ENCODE data around the gene SERF2.
"Not testable (repeated sequence)": the region's sequence is repeated elsewhere in the genome, so short reads cannot be mapped to it uniquely, and the experiment has no call there.

SERF2 gene

DNA sequence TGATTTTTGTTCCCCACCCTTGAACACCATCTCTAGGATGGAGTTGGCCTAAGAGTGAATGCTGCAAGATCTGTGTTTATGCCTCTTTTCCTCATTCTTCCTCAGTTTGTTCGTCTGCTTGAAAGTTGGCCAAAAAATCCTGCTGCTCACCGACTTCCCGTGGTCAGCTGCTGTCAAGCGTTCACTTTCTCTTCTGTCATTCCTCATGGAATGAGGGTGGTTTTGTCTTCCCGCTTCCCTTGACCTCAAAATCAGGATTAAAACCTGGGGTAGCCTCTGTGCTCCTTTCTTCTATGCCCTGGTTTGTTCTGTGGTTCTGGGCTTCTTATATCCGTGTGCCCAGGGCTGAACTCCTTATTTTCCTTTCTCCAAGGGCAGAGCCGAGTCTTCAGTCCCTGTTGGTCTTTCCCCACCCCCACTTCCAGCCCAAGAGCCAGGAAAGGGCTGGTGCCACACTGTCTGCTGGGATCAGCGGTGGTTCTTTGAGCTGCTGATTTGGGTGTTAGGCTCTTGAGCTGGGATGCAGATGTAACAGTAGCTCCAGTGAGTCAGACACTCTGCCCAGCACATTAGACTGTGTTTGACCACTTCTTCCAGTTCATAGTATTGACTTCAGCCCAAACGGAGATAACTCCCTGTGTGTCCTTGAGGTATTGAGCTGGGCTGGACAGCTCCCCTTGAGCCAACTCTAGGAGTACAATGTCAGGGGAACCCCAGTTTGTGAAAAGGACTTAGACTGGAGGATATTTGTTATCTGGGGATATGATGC, 2.3 kb downstream of the SERF2 start:
- peak; percentile 28 for DNase-seq (ENCODE audit: low spot score)

DNA sequence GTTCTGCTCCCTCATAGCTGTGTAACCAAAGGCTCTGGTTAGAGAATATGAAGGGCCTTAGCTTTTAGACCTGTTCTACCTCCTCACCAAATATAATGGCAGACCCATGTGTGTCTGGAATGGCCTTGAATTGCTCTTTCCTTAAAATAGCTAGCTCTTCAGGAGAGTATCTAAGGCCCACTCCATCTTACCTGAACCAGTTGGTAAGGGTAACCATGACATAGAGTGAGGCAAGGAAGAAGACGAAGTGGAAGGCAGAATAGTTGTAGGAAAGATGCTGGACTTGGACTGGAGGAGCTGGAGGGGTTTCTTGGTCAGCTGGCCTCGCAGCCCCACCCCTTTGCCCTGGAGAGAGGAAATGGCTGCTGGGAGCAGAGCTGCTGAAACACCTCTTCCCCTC, 3.1 kb downstream of the SERF2 start:
- DNase-seq (ENCODE audit: low spot score), result no peak

DNA sequence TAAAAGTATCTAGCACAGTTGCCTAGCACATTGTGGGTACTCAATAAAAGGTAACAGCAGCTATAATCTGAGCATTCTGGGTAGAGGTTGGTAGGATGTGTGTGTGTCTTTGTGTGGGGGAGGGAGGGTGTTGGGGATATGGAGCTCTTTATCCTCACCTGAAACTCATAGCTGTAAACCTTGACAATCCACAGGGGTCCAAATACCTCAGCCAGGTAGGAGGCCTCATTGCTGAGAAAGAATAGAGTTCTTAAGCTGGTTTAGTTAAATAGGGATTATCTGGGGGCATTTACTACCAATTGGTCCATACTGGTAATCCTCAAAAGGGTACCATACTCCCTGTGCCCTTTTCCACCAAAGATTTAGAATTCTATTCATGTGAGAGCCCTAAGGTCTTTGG, 3.9 kb downstream of the SERF2 start:
- DNase-seq (ENCODE audit: low spot score), result no peak

DNA sequence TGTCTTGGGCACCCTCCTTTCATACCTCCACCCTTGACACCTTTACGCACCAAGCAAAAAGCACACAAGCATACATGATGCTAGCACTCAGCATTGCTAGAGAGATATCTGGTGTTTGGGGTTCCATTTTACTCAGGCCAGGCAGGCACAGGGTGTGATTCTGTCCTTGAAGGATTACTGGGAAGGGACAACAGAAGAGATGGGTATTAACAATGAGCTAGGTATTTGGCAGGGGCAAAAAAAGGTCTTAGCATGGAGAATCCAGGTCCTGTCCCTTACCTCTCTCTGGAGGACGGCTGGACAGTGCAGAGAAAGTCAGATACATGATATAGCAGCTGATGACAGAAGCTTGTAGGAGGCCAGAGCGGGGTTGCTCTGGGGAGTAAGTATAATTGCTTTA, 4.4 kb downstream of the SERF2 start:
- no peak for DNase-seq (ENCODE audit: low spot score)

DNA sequence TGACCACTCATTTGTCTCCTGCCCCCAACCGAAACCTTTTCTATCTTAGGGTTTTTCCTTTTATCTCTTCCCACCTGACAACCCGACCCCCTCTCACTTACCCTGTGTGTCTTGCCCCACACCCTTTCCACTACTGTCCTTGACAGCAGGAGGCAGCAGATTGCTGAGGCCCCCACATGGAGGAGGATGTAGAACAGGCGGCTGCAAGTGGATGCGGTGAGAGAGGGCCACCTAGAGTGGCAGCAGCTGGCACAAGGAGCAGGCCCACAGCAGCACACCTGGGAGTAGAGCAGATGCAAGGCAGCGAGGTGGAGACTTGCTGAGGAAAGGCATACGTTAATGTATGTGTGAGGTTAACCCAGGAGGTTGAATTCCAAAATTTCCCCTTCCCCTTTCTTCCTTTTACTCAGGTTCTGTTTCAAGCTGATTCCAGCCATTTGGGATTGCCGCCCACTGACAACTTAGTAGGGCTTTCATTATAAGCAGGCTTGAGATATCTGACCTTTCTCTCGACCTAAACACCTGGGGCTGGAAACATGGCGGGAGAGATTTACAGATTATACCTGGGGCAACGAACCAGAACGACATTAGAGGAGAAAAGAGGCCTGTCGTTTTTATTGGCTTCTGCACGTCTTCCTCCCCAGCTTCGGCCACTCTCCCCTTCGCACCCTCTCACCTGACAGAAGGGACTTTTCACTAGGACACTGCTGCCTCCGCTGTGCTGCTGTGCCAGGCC, 7.3 kb downstream of the SERF2 start:
- DNase-seq (ENCODE audit: low spot score), result no peak

DNA sequence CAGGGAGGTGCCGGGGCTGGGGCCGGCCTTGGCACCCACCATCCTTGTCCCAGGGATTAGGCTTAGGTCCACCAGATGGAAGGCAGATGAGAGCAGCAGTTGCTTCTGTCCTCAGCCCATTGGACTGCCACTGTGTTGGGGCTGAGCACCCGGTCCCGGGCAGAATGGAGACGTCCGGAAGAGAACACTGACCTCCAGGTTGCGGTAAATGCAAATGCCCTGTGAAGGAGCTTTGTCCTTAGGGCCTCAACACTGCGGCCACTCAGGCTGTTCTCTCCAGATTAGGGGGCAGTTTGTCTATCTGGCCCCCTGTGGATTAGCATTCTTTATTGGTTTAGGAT, 7.8 kb downstream of the SERF2 start, which contains the start of gene SERINC4:
Gene SERINC4 (minus strand): TSS at position 276 of the 341 bp plus-strand sequence. CDS start 234 bp downstream, at position 42.
- no peak for DNase-seq (ENCODE audit: low spot score)

DNA sequence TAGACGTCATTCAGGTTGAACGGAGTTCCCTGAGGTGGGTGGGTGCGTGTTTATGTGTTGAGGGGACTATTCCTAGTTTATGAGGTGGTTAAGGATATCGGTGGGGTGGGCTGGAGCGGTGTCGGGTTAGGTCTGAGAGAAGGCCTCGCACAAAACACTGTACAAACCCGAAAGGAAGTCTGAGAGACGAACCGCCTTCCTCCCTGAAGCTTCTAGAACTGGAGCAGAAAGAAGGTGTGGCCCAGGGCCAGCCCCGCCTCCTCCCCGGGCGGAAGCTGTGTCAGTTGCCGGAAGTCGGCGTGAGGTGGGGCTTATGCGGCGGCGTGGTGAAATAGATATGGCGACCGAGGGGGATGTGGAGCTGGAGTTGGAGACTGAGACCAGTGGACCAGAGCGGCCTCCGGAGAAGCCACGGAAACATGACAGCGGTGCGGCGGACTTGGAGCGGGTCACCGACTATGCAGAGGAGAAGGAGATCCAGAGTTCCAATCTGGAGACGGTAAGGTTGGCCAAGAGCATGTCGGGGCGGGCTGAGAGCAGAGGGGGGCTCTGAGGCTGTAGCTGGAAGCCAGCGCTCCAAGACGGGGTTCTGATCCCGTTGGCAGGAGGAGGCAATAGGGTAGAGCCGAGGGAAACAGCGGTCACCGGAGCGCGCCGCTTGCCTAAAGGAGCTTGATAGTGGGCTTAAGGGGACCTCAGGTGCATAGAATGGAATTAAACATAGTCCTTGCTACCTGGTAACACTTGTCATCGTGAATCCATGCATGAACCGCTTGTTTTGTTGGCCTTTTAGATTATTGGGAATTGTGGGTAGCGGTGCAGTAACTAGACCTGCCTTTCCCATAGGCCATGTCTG, 8.4 kb downstream of the SERF2 start, which contains the start of gene HYPK:
Gene HYPK (plus strand): TSS at position 314 of the 856 bp plus-strand sequence. CDS start 24 bp downstream, at position 338.
- peak; percentile 89 for DNase-seq (ENCODE audit: low spot score)

DNA sequence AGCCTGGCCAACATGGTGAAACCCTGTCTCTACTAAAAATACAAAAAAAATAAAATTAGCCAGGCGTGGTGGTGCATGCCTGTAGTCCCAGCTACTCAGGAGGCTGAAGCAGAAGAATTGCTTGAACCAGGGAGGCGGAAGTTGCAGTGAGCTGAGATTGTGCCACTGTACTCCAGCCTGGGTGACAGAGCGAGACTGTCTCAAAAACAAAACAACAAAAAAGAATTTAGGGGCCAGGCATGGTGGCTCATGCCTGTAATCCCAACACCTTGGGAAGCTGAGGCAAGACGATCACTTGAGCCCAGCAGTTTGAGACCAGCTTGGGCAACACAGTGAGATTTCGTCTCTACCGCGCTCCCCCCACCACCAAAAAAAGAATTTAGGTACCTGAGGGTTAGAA, 10.6 kb downstream of the SERF2 start:
- not testable (repeated sequence) for DNase-seq (ENCODE audit: low spot score)

DNA sequence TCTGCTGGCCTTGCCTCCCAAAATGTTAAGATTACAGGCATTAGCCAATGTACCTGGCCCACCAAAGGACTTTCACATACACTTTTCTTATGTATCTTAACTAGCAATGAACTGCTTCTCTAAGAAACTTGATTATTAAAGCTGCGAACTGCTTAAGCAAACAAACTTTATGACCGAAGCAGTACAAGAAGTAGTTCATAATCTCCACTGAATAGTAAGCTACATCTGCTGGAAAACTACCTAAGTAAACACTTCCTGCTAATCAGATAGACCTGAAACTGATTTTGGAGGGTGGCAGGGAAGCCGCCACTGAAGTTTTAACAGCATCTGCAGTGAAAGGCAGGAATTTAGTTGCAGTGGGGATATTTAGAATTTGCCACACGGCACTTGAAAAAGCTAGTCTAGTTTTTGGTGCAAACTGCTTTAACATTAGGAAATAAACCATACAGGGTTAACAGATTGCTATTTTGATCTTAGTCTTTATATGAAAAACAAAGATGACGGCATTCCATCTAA, 16.4 kb downstream of the SERF2 start:
- DNase-seq (ENCODE audit: low spot score), result no peak

DNA sequence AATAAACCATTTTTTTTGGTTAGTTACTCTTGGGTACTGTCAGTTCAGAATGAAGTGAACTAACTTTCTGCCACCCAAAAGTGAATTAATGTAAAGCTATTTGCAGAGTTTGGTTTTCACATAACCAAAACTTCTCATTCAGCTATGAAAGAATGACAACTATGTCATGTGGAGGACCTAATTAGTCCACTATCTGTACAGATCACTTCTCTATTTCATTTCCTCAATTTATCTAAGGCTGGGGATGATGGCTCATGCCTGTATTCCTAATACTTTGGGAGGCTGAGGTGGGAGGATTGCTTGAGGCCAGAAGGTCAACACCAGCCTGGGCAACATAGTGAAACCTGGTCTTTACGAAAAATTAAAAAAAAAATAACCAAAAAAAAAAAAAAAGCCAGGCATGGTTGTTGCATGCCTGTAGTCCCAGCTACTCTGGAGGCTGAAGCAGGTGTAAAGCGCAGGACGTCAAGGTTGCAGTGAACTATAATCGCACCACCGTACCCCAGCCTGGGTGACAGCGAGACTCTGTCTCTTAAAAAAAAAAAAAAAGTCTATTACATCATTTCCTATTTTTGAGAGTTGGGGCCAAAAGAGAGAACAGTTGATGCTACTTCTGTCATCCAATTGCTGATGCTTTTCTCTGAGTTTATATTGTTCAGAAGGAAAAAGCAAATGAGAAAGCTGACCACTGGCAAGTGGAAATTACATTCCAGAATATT, 17.0 kb downstream of the SERF2 start:
- no peak for DNase-seq (ENCODE audit: low spot score)

DNA sequence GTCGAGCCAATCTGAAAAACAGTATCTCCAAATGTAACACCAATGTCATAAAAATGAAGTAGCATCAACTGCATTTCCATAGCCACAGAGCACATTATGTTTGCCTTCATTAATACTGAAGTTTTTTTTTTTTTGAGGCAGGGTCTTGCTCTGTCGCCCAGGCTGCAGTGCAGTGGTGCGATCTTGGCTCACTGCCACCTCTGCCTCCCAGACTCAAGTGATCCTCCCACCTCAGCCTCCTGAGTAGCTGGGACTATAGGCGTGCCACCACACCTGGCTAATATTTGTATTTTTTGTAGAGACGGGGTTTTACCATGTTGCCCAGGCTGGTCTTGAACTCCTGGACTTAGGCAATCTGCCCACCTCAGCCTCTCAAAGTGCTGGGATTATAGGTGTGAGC, 22.9 kb downstream of the SERF2 start:
- not testable (repeated sequence) for DNase-seq (ENCODE audit: low spot score)

DNA sequence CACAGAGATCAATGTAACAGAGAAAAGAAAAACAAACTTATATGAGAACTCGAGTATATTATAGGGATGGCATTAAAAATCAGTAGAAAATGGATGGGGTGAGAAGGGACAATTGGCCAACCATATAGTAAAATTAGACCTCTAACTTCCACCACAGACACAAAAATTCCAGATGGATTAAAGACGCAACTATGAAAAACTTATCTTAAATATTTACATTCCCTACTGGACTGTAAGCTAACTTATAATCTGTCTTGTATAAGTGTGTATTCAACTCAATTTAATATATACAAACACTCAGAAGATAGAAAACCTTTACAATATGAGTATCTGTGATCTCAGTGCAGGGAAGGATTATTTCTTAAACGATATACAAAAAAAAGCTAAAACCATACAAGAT, 29.4 kb downstream of the SERF2 start:
- no peak for DNase-seq (ENCODE audit: low spot score)

DNA sequence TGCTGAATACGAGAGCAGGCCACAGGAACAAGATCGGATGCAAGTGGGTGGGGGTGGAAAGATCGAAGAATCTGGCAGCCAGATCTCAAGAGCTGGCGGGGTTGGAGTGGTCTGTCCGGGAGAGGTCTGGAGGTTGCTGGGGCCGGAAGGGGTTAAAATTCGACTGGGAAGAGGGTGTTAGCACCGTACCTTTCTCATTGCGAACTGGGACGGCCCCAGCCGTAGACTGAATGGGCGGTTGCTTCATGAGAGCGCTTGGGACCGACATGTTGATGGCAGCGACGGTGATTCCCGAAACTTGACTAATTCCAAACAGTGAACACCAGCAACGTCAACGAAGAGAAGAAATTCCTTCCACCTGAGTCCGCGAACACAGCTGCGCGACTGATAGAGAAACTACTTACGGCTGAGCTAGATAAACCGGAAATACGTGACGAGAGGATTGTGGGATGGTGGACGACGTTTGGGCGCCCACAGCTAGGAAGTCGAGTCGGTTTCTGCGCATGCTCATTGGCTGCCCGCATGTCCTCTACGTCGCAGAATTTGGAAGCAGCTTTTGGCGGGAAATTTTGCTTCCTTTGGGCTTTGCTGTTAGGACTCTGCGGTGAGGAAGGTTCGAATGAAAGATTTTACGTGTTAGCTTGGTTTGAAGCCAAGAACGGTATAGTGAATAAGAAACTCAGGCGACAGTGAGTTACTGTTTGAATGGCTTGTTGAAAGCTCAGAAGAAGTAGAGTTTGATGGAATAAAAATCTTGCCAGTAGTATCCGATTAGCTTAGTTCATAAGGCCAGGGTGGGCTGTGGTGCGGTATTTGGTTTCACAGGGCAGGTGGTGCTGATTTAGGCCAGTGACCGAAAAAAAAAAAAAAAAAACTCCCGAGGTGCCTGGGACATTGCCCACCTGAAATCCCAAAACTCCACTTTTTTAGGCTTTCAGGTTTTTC, 32.5 kb downstream of the SERF2 start, which contains the start of gene MFAP1:
Gene MFAP1 (minus strand): TSS at position 389 of the 945 bp plus-strand sequence. CDS start 121 bp downstream, at position 268.
- peak; percentile 99 for DNase-seq (ENCODE audit: low spot score)

DNA sequence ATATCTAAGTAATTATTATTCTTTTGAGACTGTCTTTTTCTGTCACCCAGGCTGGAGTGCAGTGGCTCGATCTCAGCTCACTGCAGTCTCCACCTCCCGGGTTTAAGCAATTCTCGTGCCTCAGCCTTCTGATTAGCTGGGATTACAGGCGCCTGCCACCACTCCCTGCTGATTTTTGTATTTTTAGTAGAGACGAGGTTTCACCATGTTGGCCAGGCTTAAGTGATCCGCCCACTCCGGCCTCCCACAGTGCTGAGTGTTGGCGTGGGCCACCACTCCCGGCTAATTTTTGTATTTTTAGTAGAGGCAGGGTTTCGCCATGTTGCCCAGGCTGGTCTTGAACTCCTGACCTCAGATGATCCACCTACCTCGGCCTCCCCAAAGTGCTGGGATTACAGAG, 33.2 kb downstream of the SERF2 start:
- not testable (repeated sequence) for DNase-seq (ENCODE audit: low spot score)

DNA sequence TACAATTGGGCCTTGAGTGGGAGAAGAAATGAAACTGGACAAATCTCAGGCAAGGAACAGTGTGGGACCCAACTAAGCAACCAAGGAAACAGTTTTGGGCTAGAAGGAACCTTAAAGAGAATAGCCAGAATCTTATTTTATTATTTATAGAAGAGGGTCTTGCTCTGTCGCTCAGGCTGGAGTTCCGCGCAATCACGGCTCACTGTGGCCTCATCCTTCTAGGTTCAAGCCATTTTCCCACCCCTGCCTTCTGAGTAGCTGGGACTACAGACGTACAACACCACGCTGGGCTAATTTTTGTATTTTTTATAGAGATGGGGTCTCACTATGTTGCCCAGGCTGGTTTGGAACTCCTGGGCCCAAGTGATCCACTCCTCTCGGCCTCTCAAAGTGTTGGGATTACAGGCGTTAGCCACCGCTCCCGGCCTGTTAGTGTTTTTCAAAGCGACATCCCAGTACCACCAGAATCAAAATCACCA, 33.9 kb downstream of the SERF2 start:
- no peak for DNase-seq (ENCODE audit: low spot score)

DNA sequence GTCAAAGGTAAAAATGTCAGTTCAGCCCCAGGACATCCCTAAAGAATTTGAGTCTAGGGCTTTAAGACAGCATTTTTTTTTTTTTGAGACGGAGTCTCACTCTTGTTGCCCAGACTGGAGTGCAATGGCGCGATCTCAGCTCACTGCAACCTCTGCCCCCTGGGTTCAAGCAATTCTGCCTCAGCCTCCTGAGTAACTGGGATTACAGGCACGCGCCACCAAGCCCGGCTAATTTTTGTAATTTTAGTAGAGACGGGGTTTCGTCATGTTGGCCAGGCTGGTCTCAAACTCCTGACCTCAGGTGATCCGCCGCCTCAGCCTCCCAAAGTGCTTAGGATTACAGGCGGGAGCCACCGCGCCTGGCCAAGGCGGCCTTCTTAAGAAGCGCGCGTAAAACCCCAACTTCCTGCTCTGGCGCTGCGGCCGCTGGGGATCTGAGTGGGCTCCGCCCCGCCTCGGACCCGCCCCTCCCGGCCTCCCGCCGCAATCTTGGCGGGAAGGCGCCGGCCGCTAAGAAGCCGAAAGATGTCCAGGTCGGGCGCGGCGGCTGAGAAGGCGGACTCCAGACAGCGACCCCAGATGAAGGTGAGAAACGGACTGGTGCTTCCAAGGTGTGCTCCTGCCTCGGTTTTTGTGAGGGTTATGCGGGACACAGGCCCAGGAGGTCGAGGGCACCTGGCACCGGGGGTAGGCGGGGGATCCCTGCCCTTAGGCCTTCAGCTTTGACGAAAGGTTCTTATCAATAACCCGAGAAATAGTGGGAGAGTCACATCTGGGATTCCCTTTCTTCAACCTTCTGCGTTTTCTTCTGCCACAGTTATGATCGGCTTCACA, 34.6 kb downstream of the SERF2 start, which contains the start of gene WDR76:
Gene WDR76 (plus strand): TSS at position 495 of the 834 bp plus-strand sequence. CDS start 31 bp downstream, at position 526.
- peak; percentile 87 for DNase-seq (ENCODE audit: low spot score)

DNA sequence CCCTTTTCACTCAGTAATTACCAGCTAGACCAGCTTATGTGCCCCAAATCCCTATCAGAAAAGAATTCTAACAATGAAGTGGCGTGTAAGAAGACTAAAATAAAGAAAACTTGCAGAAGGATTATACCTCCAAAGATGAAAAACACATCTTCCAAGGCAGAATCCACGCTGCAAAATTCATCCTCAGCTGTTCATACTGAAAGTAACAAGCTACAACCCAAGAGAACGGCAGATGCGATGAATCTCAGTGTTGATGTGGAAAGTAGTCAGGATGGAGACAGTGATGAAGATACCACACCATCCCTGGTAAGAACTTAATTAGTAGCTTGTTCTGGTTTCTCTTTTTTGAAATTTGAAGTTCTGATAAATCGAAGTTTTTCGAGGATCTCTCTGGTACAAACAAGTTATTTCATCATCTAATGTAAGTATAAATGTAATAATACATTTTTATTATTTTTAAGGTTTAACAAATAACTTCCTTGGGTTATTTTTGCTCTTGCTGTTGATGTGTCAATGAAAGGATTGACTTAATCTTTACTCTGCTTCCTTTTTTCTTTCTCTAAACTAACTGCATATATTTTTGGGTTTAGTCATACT, 36.0 kb downstream of the SERF2 start:
- DNase-seq (ENCODE audit: low spot score), result peak; percentile 18

DNA sequence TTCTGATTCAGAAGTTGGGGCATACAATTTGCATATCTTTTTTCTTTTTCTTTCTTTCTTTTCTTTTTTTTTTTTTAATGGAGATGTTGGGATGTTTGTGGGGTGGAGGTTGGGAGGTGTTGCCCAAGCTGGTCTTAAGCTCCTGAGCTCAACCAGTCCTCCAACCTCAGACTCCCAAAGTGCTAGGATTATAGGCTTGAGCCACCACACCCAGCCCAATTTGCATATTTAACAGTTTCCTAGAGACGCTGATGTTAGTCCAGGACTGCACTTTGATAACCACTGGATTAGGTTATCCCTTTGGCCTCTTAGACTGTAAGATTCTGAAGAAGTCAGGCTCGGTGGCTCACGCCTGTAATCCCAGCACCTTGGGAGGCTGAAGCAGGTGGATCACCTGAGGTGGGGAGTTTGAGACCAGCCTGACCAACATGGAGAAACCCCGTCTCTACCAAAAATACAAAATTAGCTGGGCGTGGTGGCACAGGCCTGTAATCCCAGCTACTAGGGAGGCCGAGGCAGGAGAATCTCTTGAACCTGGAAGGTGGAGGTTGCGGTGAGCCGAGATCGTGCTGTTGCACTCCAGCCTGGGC, 37.9 kb downstream of the SERF2 start:
- not testable (repeated sequence) for DNase-seq (ENCODE audit: low spot score)
